Measurements from ENCODE around the gene COL5A1.

Gene COL5A1

GRCh38 chr9:134826336-134827285 lies 185.0 kb downstream of the COL5A1 start:
- no peak for DNase-seq

GRCh38 chr9:134827559-134827958 lies 186.0 kb downstream of the COL5A1 start:
- no peak for DNase-seq

- no peak for DNase-seq
Observed at GRCh38 chr9:134827993-134828392, 186.4 kb downstream of the COL5A1 start.

GRCh38 chr9:134828892-134829291 lies 187.3 kb downstream of the COL5A1 start:
- DNase-seq: no peak

GRCh38 chr9:134829356-134829937 lies 187.8 kb downstream of the COL5A1 start:
- no peak for DNase-seq

- no peak for DNase-seq
Observed at GRCh38 chr9:134830126-134830525, 188.5 kb downstream of the COL5A1 start.

GRCh38 chr9:134830926-134831720 lies 189.5 kb downstream of the COL5A1 start:
- DNase-seq: no peak

- no peak for DNase-seq
Observed at GRCh38 chr9:134832471-134832870, 190.9 kb downstream of the COL5A1 start.

GRCh38 chr9:134833294-134833880 lies 191.8 kb downstream of the COL5A1 start:
- DNase-seq: no peak

GRCh38 chr9:134834217-134834956 lies 192.8 kb downstream of the COL5A1 start:
- DNase-seq: no peak

- DNase-seq: no peak
Observed at GRCh38 chr9:134834957-134835419, 193.4 kb downstream of the COL5A1 start.

GRCh38 chr9:134835448-134835847 lies 193.8 kb downstream of the COL5A1 start:
- DNase-seq: no peak

GRCh38 chr9:134835987-134836386 lies 194.4 kb downstream of the COL5A1 start:
- no peak for DNase-seq

GRCh38 chr9:134836406-134836970 lies 194.9 kb downstream of the COL5A1 start:
- DNase-seq: no peak

- no peak for DNase-seq
Observed at GRCh38 chr9:134837529-134837928, 195.9 kb downstream of the COL5A1 start.

GRCh38 chr9:134838651-134839454 lies 197.2 kb downstream of the COL5A1 start:
- no peak for DNase-seq

GRCh38 chr9:134839455-134840125 lies 198.0 kb downstream of the COL5A1 start:
- DNase-seq: no peak

- DNase-seq: no peak
Observed at GRCh38 chr9:134840511-134840910, 198.9 kb downstream of the COL5A1 start.

GRCh38 chr9:134841180-134841904 lies 199.7 kb downstream of the COL5A1 start:
- DNase-seq: no peak

GRCh38 chr9:134842321-134842720 lies 200.7 kb downstream of the COL5A1 start:
- no peak for DNase-seq

Measured in midbrain (tissue), 1 donor.